ENCODE measurements around the gene C16orf74. TPM values are rescaled to one million over a fixed set of nuclear protein-coding genes. Genes with fewer than 3 reads are reported as not detected.

Gene C16orf74
- total RNA-seq, 1 donor = 0.81 TPM

GRCh38 chr16:85729452-85730185, 21.3 kb downstream of the C16orf74 start:
- TF ChIP-seq, protein P1, sequence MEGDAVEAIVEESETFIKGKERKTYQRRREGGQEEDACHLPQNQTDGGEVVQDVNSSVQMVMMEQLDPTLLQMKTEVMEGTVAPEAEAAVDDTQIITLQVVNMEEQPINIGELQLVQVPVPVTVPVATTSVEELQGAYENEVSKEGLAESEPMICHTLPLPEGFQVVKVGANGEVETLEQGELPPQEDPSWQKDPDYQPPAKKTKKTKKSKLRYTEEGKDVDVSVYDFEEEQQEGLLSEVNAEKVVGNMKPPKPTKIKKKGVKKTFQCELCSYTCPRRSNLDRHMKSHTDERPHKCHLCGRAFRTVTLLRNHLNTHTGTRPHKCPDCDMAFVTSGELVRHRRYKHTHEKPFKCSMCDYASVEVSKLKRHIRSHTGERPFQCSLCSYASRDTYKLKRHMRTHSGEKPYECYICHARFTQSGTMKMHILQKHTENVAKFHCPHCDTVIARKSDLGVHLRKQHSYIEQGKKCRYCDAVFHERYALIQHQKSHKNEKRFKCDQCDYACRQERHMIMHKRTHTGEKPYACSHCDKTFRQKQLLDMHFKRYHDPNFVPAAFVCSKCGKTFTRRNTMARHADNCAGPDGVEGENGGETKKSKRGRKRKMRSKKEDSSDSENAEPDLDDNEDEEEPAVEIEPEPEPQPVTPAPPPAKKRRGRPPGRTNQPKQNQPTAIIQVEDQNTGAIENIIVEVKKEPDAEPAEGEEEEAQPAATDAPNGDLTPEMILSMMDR (IDR thresholded peaks at IDR 0.05; ENCODE audit: insufficient read depth, low read length) = no peak
- no peak overlapping the region for H3K4me3 ChIP-seq (ENCODE audit: low read depth, low read length)
- no peak for DNase-seq (ENCODE audit: low read depth)

DNA sequence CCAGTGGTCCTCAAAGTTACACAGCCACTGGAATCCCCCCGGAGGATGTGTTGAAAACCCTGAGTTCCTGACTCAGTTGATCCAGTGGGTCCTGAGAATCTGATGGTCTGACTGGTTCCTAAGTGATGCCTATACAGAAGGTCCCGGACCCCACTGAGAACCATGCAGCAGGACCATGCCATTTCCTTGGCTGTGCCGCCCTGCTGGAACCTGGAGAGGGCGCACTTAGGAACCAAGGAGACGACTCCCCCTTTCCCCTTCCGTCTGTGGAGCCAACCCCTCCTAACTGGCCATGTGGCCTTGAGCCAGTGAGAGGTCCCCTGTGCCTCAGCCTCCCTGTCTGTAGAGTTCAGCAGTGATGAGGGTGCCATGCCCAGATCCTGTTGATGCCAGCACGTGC, 22.0 kb downstream of the C16orf74 start:
- TF ChIP-seq, protein P1 (IDR thresholded peaks at IDR 0.05; ENCODE audit: insufficient read depth, low read length) = no peak
- no peak overlapping the region for H3K4me3 ChIP-seq (ENCODE audit: low read depth, low read length)
- DNase-seq (ENCODE audit: low read depth) = no peak

GRCh38 chr16:85724936-85725335, 26.0 kb downstream of the C16orf74 start:
- no peak for DNase-seq (ENCODE audit: low read depth)
- H3K4me3 ChIP-seq (ENCODE audit: low read depth, low read length) = no peak overlapping the region
- TF ChIP-seq, protein P1 (IDR thresholded peaks at IDR 0.05; ENCODE audit: insufficient read depth, low read length) = no peak

GRCh38 chr16:85724126-85724879, 26.6 kb downstream of the C16orf74 start:
- TF ChIP-seq, protein P1 (IDR thresholded peaks at IDR 0.05; ENCODE audit: insufficient read depth, low read length) = no peak
- DNase-seq (ENCODE audit: low read depth) = no peak
- no peak overlapping the region for H3K4me3 ChIP-seq (ENCODE audit: low read depth, low read length)

DNA sequence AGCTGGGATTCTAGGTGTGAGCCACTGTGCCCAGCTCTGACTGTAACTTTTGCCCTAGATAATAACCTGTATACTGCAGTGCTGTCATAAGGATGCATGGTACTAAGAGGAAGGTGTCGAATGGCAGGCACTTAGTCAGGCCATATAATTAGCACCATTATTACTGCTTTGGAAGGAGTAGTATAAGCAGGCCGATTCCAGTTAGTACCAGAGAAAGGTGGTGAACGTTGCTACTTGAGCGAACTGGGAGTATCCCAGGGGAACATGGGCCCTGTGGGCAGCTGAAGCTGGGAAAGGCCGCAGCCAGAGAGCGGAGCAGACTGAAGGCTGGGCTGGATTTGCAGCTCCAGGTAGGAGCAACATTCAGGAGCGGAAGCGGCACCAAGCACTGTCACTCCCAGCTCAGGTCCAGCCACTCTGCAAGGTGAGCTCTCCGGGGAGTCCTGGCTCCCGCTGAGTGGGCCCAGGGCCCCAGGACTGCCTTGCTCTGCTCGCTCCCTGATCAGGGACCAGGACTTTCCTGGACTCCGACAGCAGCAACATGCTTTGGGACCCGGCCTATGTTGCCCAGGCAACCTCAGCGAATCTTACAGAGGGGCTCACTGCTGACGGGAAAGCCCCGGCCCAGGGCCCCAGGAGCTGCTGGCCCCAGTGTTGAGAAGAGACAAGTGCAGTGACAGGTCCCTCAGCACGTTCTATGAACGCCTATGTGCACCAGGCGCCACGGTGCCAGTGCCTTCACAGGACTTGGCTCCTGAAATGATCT, 28.6 kb downstream of the C16orf74 start:
- H3K4me3 ChIP-seq (ENCODE audit: low read depth, low read length) = no peak overlapping the region
- no peak for DNase-seq (ENCODE audit: low read depth)
- TF ChIP-seq, protein P1 (IDR thresholded peaks at IDR 0.05; ENCODE audit: insufficient read depth, low read length) = no peak

GRCh38 chr16:85720302-85720637, 30.6 kb downstream of the C16orf74 start:
- no peak overlapping the region for H3K4me3 ChIP-seq (ENCODE audit: low read depth, low read length)
- TF ChIP-seq, protein P1 (IDR thresholded peaks at IDR 0.05; ENCODE audit: insufficient read depth, low read length) = no peak
- DNase-seq (ENCODE audit: low read depth) = no peak
